Activated naive CD8-positive, alpha-beta T cell treated with anti-CD3 and anti-CD28 coated beads, Interleukin-2, amount 10 ng/mL, durations not matched to agents 7 days and 5 days (primary cell): Measurements from ENCODE around the gene SPEF2. TPM values are rescaled to one million over a fixed set of nuclear protein-coding genes. Genes with fewer than 3 reads are reported as not detected.
"Not testable (repeated sequence)": the region's sequence is repeated elsewhere in the genome, so short reads cannot be mapped to it uniquely, and the experiment has no call there.

Experiments
- ATAC-seq: fragments of 150-1000 bp; cut with Tn5 transposase; one replicate; pipeline ENCODE4 v1.10.0; 2021; ENCODE audit warnings: low read depth, moderate library complexity
- POLR2A ChIA-PET: fragments of 350-600 bp; sonication (Branson Sonifier 250); formaldehyde crosslinking; loops from one replicate; lab custom pipeline; 2021; ENCODE audit warnings: antibody characterized with exemption; lab: Charles Lee
- DNase-seq: peaks from one replicate; pipeline ENCODE4 v3.0.0; 2021
- H3K27ac Mint-ChIP-seq: one replicate; pipeline ENCODE4 v1.8.0; 2022; ENCODE audit warnings: mild to moderate bottlenecking, mixed read lengths
- H3K27me3 Mint-ChIP-seq: one replicate; pipeline ENCODE4 v1.8.0; 2022; ENCODE audit warnings: mild to moderate bottlenecking, moderate library complexity, mixed read lengths
- H3K36me3 Mint-ChIP-seq: one replicate; pipeline ENCODE4 v1.8.0; 2021; ENCODE audit warnings: mild to moderate bottlenecking, mixed read lengths
- H3K4me1 Mint-ChIP-seq: one replicate; pipeline ENCODE4 v1.8.0; 2021; ENCODE audit warnings: mixed read lengths
- H3K4me3 Mint-ChIP-seq: one replicate; pipeline ENCODE4 v1.8.0; 2022; ENCODE audit warnings: mild to moderate bottlenecking, moderate library complexity, mixed read lengths
- H3K9me3 Mint-ChIP-seq: one replicate; pipeline ENCODE4 v1.8.0; 2021; ENCODE audit warnings: mixed read lengths
- total RNA-seq, 2 experiments: library from RNA; stranded (reverse); gene quantifications; one replicate each; pipeline ENCODE4 v1.2.3, GENCODE V29; 2021

Gene SPEF2
- total RNA-seq, 2 experiments from 2014 or later: 13.7 to 17.8 TPM

GRCh38 chr5:35826554-35826953 is 208.9 kb downstream of the SPEF2 start:
- DNase-seq (no peak), ATAC-seq (no peak)
- Mint-ChIP-seq H3K9me3 (no peaks in the 10 kb centered on the region), H3K27me3 (no peaks in the 10 kb centered on the region), H3K4me1 (peaks cover 70% of the 10 kb centered on the region), H3K4me3 (peak overlapping the region; percentile 63), H3K36me3 (peaks cover 4% of the 10 kb centered on the region), H3K27ac (peak overlapping the region; percentile 89)
- POLR2A ChIA-PET: interaction anchor here (0.9 to 1.5 kb wide), 3 partner anchors 13 to 37 kb away, joined by 3 read pairs; no protein-coding TSS in a partner anchor

- peaks cover 61% of the 10 kb centered on the region for H3K4me1 Mint-ChIP-seq
- ATAC-seq (no peak), DNase-seq (no peak)
- no peak overlapping the region for H3K4me3 Mint-ChIP-seq
- peaks cover 4% of the 10 kb centered on the region for H3K36me3 Mint-ChIP-seq
- H3K27ac Mint-ChIP-seq: peak overlapping the region; percentile 24
- POLR2A ChIA-PET: no interaction called here
- H3K27me3 Mint-ChIP-seq: no peaks in the 10 kb centered on the region
- H3K9me3 Mint-ChIP-seq: no peaks in the 10 kb centered on the region
Measured at GRCh38 chr5:35828082-35828598, 210.5 kb downstream of the SPEF2 start.

- DNase-seq: no peak
- no peaks in the 10 kb centered on the region for H3K9me3 Mint-ChIP-seq
- peaks cover 2% of the 10 kb centered on the region for H3K36me3 Mint-ChIP-seq
- peaks cover 63% of the 10 kb centered on the region for H3K4me1 Mint-ChIP-seq
- ATAC-seq: peak; percentile 69
- POLR2A ChIA-PET: interaction anchor here (1.4 to 1.8 kb wide), 4 partner anchors 8 to 24 kb away, joined by 3 to 7 read pairs (median 4); no protein-coding TSS in a partner anchor
- H3K4me3 Mint-ChIP-seq: peak overlapping the region; percentile 23
- H3K27ac Mint-ChIP-seq: peak overlapping the region; percentile 63
- H3K27me3 Mint-ChIP-seq: no peaks in the 10 kb centered on the region
Measured at GRCh38 chr5:35830587-35830986, 212.9 kb downstream of the SPEF2 start.

GRCh38 chr5:35832762-35833161 is 215.1 kb downstream of the SPEF2 start:
- peaks cover 5% of the 10 kb centered on the region for H3K36me3 Mint-ChIP-seq
- POLR2A ChIA-PET: interaction anchor here (0.9 to 2.2 kb wide), 3 partner anchors 9 to 21 kb away, joined by 8 to 13 read pairs (median 9); no protein-coding TSS in a partner anchor
- H3K4me3 Mint-ChIP-seq: no peak overlapping the region
- no peaks in the 10 kb centered on the region for H3K27me3 Mint-ChIP-seq
- no peaks in the 10 kb centered on the region for H3K9me3 Mint-ChIP-seq
- H3K4me1 Mint-ChIP-seq: peaks cover 60% of the 10 kb centered on the region
- H3K27ac Mint-ChIP-seq: peak overlapping the region; percentile 4
- no peak for DNase-seq
- ATAC-seq: no peak

GRCh38 chr5:35833224-35833623 is 215.6 kb downstream of the SPEF2 start:
- no peaks in the 10 kb centered on the region for H3K27me3 Mint-ChIP-seq
- no peak for DNase-seq
- peaks cover 5% of the 10 kb centered on the region for H3K36me3 Mint-ChIP-seq
- POLR2A ChIA-PET: interaction anchor here (0.9 to 2.2 kb wide), 3 partner anchors 10 to 21 kb away, joined by 8 to 13 read pairs (median 9); no protein-coding TSS in a partner anchor
- H3K9me3 Mint-ChIP-seq: no peaks in the 10 kb centered on the region
- H3K4me3 Mint-ChIP-seq: peak overlapping the region; percentile 38
- peaks cover 59% of the 10 kb centered on the region for H3K4me1 Mint-ChIP-seq
- ATAC-seq: no peak
- peak overlapping the region; percentile 75 for H3K27ac Mint-ChIP-seq

GRCh38 chr5:35835796-35836742 is 218.4 kb downstream of the SPEF2 start:
- ATAC-seq (peak; percentile 51), DNase-seq (no peak)
- Mint-ChIP-seq H3K9me3 (peaks cover 2% of the 10 kb centered on the region), H3K4me3 (peak overlapping the region; percentile 61), H3K27ac (peak overlapping the region; percentile 86), H3K36me3 (peaks cover 11% of the 10 kb centered on the region), H3K4me1 (peaks cover 56% of the 10 kb centered on the region), H3K27me3 (no peaks in the 10 kb centered on the region)
- POLR2A ChIA-PET: interaction anchor here (1.3 kb wide), 1 partner anchor 18 kb away, joined by 4 read pairs; no protein-coding TSS in a partner anchor

- peaks cover 17% of the 10 kb centered on the region for H3K36me3 Mint-ChIP-seq
- H3K27ac Mint-ChIP-seq: peak overlapping the region; percentile 11
- ATAC-seq: no peak
- no peak for DNase-seq
- peaks cover 8% of the 10 kb centered on the region for H3K9me3 Mint-ChIP-seq
- no peaks in the 10 kb centered on the region for H3K27me3 Mint-ChIP-seq
- H3K4me3 Mint-ChIP-seq: no peak overlapping the region
- POLR2A ChIA-PET: interaction anchor here (0.8 to 1.5 kb wide), 2 partner anchors 12 to 18 kb away, joined by 3 read pairs; partner anchors contain the start of gene IL7R
- H3K4me1 Mint-ChIP-seq: peaks cover 42% of the 10 kb centered on the region
Measured at GRCh38 chr5:35838370-35839042, 220.8 kb downstream of the SPEF2 start.

- Mint-ChIP-seq H3K36me3 (peaks cover 30% of the 10 kb centered on the region), H3K9me3 (peaks cover 27% of the 10 kb centered on the region), H3K27ac (no peak overlapping the region), H3K27me3 (no peaks in the 10 kb centered on the region), H3K4me3 (no peak overlapping the region), H3K4me1 (peaks cover 11% of the 10 kb centered on the region)
- POLR2A ChIA-PET: no interaction called here
- DNase-seq (no peak), ATAC-seq (no peak)
Measured at GRCh38 chr5:35842856-35843255, 225.2 kb downstream of the SPEF2 start.

GRCh38 chr5:35845508-35845907 is 227.8 kb downstream of the SPEF2 start:
- H3K4me3 Mint-ChIP-seq, ATAC-seq, H3K27ac Mint-ChIP-seq, H3K4me1 Mint-ChIP-seq, H3K27me3 Mint-ChIP-seq, DNase-seq, POLR2A ChIA-PET: not testable (repeated sequence)
- peaks cover 30% of the 10 kb centered on the region for H3K36me3 Mint-ChIP-seq
- peaks cover 29% of the 10 kb centered on the region for H3K9me3 Mint-ChIP-seq

- Mint-ChIP-seq H3K9me3 (peaks cover 28% of the 10 kb centered on the region), H3K27ac (no peak overlapping the region), H3K4me3 (no peak overlapping the region), H3K4me1 (peaks cover 20% of the 10 kb centered on the region), H3K36me3 (peaks cover 26% of the 10 kb centered on the region), H3K27me3 (no peaks in the 10 kb centered on the region)
- no peak for DNase-seq
- POLR2A ChIA-PET: no interaction called here
- no peak for ATAC-seq
Measured at GRCh38 chr5:35847491-35847890, 229.8 kb downstream of the SPEF2 start.

- Mint-ChIP-seq H3K27me3 (no peaks in the 10 kb centered on the region), H3K4me1 (peaks cover 25% of the 10 kb centered on the region), H3K36me3 (peaks cover 26% of the 10 kb centered on the region), H3K9me3 (peaks cover 28% of the 10 kb centered on the region), H3K4me3 (no peak overlapping the region), H3K27ac (no peak overlapping the region)
- DNase-seq (no peak), ATAC-seq (no peak)
- POLR2A ChIA-PET: no interaction called here
Measured at GRCh38 chr5:35847961-35848360, 230.3 kb downstream of the SPEF2 start.

GRCh38 chr5:35849860-35850259 is 232.2 kb downstream of the SPEF2 start:
- no peaks in the 10 kb centered on the region for H3K27me3 Mint-ChIP-seq
- no peak overlapping the region for H3K27ac Mint-ChIP-seq
- ATAC-seq: no peak
- POLR2A ChIA-PET: no interaction called here
- H3K36me3 Mint-ChIP-seq: peaks cover 15% of the 10 kb centered on the region
- H3K4me1 Mint-ChIP-seq: peaks cover 44% of the 10 kb centered on the region
- DNase-seq: no peak
- H3K4me3 Mint-ChIP-seq: no peak overlapping the region
- peaks cover 19% of the 10 kb centered on the region for H3K9me3 Mint-ChIP-seq
